ENCODE data around the gene KARS1. TPM values are rescaled to one million over a fixed set of nuclear protein-coding genes. Genes with fewer than 3 reads are reported as not detected.
"Not testable (repeated sequence)": the region's sequence is repeated elsewhere in the genome, so short reads cannot be mapped to it uniquely, and the experiment has no call there.

KARS1 gene
- total RNA-seq, 4 donors from 2014 or later: 85.7 to 130 (median 123) TPM

- 71 to 75% methylated on average over 17 of the region's 17 CpGs for WGBS, 2 donors
- intact Hi-C loops (cut with DNase I): no loop called here
Measured at GRCh38 chr16:75593825-75594820, 53.3 kb downstream of the KARS1 start.

DNA sequence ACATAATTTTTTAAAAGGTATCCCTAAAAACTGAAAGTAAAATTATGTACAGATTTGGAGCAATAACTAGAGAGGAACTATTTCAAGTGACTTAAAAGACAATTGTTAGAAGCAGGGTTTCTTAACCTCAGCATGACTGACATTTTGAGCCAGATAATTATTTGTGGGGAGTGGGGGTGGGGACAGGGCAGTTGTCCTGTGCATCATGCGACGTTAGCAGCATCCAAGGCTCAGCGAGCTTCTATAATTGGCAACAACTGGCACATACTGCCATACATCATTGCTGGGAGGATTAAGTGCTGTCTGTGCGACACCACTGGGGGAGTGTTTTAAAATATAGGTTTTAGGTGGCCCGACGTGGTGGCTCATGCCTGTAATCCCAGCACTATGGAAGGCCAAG, 54.2 kb downstream of the KARS1 start:
- Histone ChIP-seq H3K36me3 (peaks cover 0 to 26% (median 0%) of the 10 kb centered on the region in 3 donors), H3K4me1 (no peaks in the 10 kb centered on the region), H3K4me3 (no peak overlapping the region), H3K27me3 (no peaks in the 10 kb centered on the region), H3K9me3 (no peaks in the 10 kb centered on the region), H3K27ac (no peak overlapping the region)
- no peak for DNase-seq
- 89 to 95% methylated on average over 6 of the region's 6 CpGs for WGBS, 2 donors
- intact Hi-C loops (cut with DNase I): no loop called here
- TF ChIP-seq CTCF (IDR thresholded peaks at IDR 0.05) (no peak), POLR2A (IDR thresholded peaks at IDR 0.05) (no peak)

More at GRCh38 chr16:75593825-75594820, 53.3 kb downstream of the KARS1 start:
- no peak for TF ChIP-seq POLR2A (IDR thresholded peaks at IDR 0.05)
- no peak for TF ChIP-seq CTCF (IDR thresholded peaks at IDR 0.05)
- Histone ChIP-seq H3K36me3 (peaks cover 0 to 33% (median 1%) of the 10 kb centered on the region in 3 donors), H3K27ac (peak overlapping the region in 1 of 4 donors; percentile 15), H3K4me1 (no peaks in the 10 kb centered on the region), H3K9me3 (no peaks in the 10 kb centered on the region), H3K27me3 (no peaks in the 10 kb centered on the region), H3K4me3 (no peak overlapping the region)
- DNase-seq: no peak

DNA sequence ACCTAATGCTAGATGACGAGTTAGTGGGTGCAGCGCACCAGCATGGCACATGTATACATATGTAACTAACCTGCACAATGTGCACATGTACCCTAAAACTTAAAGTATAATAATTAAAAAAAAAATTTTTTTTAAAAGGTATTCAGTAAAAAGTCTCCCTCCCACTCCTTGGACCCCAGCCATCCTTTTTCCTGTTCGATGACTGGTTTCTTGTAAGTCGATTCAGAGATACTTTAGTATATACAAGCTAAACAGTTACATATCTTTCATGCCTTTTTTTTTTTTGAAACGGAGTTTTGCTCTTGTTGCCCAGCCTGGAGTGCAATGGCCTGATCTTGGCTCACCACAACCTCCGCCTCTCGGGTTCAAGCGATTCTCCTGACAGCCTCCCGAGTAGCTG, 55.5 kb downstream of the KARS1 start:
- WGBS, 2 donors: 58 to 68% methylated on average over 8 to 9 of the region's 9 CpGs
- DNase-seq; H3K4me1 ChIP-seq; intact Hi-C loops (cut with DNase I); H3K4me3 ChIP-seq; H3K27ac ChIP-seq; H3K9me3 ChIP-seq; H3K27me3 ChIP-seq: not testable (repeated sequence)
- H3K36me3 ChIP-seq: peaks cover 0 to 12% (median 0%) of the 10 kb centered on the region in 3 donors

GRCh38 chr16:75590920-75591843, 56.3 kb downstream of the KARS1 start:
- Histone ChIP-seq H3K4me1 (no peaks in the 10 kb centered on the region), H3K4me3 (no peak overlapping the region), H3K27me3 (no peaks in the 10 kb centered on the region), H3K27ac (peak overlapping the region in 3 of 4 donors; percentile 33 to 68 (median 65)), H3K36me3 (peaks cover 0 to 5% (median 0%) of the 10 kb centered on the region in 3 donors), H3K9me3 (no peaks in the 10 kb centered on the region)
- DNase-seq: no peak
- intact Hi-C loops (cut with DNase I): no loop called here
- TF ChIP-seq POLR2A (IDR thresholded peaks at IDR 0.05) (no peak), CTCF (IDR thresholded peaks at IDR 0.05) (no peak)
- 66 to 70% methylated on average over 8 of the region's 8 CpGs for WGBS, 2 donors

- Histone ChIP-seq H3K4me1 (no peaks in the 10 kb centered on the region), H3K27me3 (no peaks in the 10 kb centered on the region), H3K4me3 (no peak overlapping the region), H3K27ac (peak overlapping the region in 3 of 4 donors; percentile 21 to 67 (median 38)), H3K9me3 (no peaks in the 10 kb centered on the region), H3K36me3 (no peaks in the 10 kb centered on the region)
- TF ChIP-seq CTCF (IDR thresholded peaks at IDR 0.05): no peak
- TF ChIP-seq POLR2A (IDR thresholded peaks at IDR 0.05): no peak
- intact Hi-C loops (cut with DNase I): no loop called here
- DNase-seq: no peak
- 83 to 90% methylated on average over 2 of the region's 3 CpGs for WGBS, 2 donors
Measured at GRCh38 chr16:75589306-75589705, 58.2 kb downstream of the KARS1 start.
